ENCODE measurements around the gene PPIF. TPM values are rescaled to one million over a fixed set of nuclear protein-coding genes. Genes with fewer than 3 reads are reported as not detected.

Gene PPIF
- total RNA-seq, 1 experiment from 2014 or later: 203 TPM

DNA sequence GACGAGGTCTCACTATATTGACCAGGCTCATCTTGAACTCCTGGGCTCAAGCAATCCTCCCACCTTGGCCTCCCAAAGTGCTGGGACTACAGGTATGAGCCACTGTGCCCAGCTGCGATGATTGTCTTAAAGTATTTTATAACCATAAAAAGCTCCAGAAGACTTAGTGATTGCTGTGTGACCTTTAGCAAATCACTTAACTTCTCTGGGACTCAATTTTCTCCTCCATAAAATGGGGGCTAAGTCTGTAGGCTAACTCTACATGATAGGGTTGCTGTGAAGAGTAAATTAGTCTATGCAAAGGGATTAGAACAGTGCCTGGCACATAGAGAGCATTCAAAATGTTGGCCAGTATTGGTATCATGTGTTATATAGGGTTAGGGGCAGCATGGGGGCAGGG lies 42.8 kb downstream of the PPIF start:
- intact Hi-C loops (cut with micrococcal nuclease; ENCODE audit: unreplicated experiment): no loop called here
- Histone ChIP-seq H3K79me2 (ENCODE audit: low read depth) (no peaks in the 10 kb centered on the region), H3K9me3 (ENCODE audit: insufficient read depth, low read depth) (no peaks in the 10 kb centered on the region), H3K27me3 (ENCODE audit: insufficient read depth, low read depth) (no peaks in the 10 kb centered on the region), H3K27ac (no peak overlapping the region), H3K4me2 (no peak overlapping the region), H3K9me2 (ENCODE audit: insufficient read depth) (no peaks in the 10 kb centered on the region), H3K4me1 (replicated peaks; ENCODE audit: insufficient read depth) (no peaks in the 10 kb centered on the region), H4K20me1 (ENCODE audit: insufficient read depth) (no peaks in the 10 kb centered on the region), H3K36me3 (ENCODE audit: low read depth) (no peaks in the 10 kb centered on the region), H3K4me3 (no peak overlapping the region), H2AFZ (no peak overlapping the region), H3F3A (ENCODE audit: insufficient read depth, low read depth) (no peaks in the 10 kb centered on the region)
- no peak for DNase-seq
- TF ChIP-seq EZH2 (IDR thresholded peaks at IDR 0.05; ENCODE audit: low read depth): no peak
- TF ChIP-seq CTCF (conservative IDR thresholded peaks at IDR 0.05): no peak
- CTCF ChIA-PET: no interaction called here
- POLR2A ChIA-PET (ENCODE audit: unreplicated experiment): no interaction called here
- no TSS peak for BruUV-seq (replicated peaks)

DNA sequence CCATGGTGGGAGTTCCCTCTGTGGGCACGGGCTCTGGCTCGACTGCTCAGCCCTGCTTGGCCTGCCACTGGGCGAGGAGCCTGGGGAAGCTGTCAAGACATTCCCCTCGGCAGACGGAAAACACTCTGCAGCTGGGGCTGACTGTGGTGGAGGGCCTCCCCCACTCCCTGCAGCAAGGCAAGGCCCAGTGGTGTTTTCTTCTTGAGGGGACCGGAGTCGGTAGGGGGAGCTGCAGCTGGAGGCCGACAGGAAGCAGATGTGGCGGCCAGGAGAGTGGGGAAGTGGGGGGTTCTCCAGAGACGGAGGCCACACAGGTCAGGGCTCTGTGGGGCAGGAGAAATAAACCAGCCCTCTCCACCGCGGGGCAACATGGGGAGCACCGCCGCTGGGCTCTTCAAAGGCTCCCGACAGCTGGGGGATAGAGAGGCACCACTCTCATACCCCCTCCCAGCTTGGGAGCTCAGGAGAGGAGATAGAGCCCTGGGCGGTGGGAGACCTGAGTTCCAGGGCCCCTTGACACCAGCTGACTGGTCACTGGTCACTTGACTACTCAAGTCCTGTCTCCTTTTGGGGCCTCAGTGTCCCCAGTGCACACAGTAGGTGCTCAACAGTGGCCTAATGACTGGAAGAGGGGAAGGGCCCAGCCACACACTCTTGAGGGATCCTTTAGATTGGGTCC lies 43.4 kb downstream of the PPIF start:
- H2AFZ ChIP-seq: no peak overlapping the region
- H3K36me3 ChIP-seq (ENCODE audit: low read depth): no peaks in the 10 kb centered on the region
- no peak for DNase-seq
- BruUV-seq (replicated peaks): no TSS peak
- no peaks in the 10 kb centered on the region for H4K20me1 ChIP-seq (ENCODE audit: insufficient read depth)
- ChIA-PET CTCF (no interaction called here), POLR2A (ENCODE audit: unreplicated experiment) (no interaction called here)
- no peak overlapping the region for H3K4me3 ChIP-seq
- no peak for TF ChIP-seq EZH2 (IDR thresholded peaks at IDR 0.05; ENCODE audit: low read depth)
- no peak for TF ChIP-seq CTCF (conservative IDR thresholded peaks at IDR 0.05)
- H3F3A ChIP-seq (ENCODE audit: insufficient read depth, low read depth): no peaks in the 10 kb centered on the region
- no peak overlapping the region for H3K4me2 ChIP-seq
- no peaks in the 10 kb centered on the region for H3K9me3 ChIP-seq (ENCODE audit: insufficient read depth, low read depth)
- H3K9me2 ChIP-seq (ENCODE audit: insufficient read depth): no peaks in the 10 kb centered on the region
- no peaks in the 10 kb centered on the region for H3K27me3 ChIP-seq (ENCODE audit: insufficient read depth, low read depth)
- intact Hi-C loops (cut with micrococcal nuclease; ENCODE audit: unreplicated experiment): no loop called here
- H3K27ac ChIP-seq: no peak overlapping the region
- H3K79me2 ChIP-seq (ENCODE audit: low read depth): no peaks in the 10 kb centered on the region
- H3K4me1 ChIP-seq (replicated peaks; ENCODE audit: insufficient read depth): no peaks in the 10 kb centered on the region

DNA sequence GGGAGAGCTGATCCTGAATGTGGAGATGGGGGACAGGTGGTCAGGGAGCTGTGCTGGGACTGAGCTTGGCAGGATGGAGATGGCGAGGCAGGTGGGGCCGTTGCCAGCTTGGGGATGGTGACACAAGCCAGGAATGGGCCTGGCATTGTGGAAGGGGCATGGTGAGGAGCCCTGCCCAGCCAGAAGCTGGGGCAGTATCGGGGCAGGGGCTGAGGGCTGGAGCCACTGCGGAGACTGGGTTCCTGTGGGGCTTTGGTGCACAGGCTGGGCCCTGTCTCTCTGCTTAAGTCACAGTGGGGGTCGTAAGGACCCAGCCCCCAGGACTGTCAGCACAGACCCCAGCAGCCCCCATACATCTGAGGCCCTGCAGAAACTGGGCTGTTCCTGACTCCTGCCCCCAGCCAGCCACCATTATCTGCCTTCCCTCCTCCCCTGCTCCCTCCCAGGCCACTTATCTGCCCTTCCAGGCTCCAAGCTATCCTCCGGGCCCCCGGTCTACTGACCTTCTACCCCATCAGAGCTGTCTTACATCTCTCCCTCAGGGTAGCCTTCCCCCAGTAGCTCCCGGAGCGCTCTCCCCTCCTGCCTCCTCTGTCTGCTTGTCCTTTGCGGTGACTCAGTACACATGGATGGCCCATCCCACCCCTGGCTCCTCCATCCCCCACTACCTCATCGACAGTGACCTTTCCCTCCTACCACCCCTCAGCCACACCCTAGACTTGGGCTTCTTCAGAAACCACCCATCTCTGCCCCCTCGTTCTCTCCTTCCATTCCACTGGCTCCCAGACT lies 44.2 kb downstream of the PPIF start:
- CTCF ChIA-PET: no interaction called here
- no TSS peak for BruUV-seq (replicated peaks)
- intact Hi-C loops (cut with micrococcal nuclease; ENCODE audit: unreplicated experiment): no loop called here

More for the DNA sequence above, 44.2 kb downstream of the PPIF start:
- H3K79me2 ChIP-seq (ENCODE audit: low read depth): no peaks in the 10 kb centered on the region
- DNase-seq: no peak
- no peaks in the 10 kb centered on the region for H3K4me1 ChIP-seq (replicated peaks; ENCODE audit: insufficient read depth)
- no peak overlapping the region for H2AFZ ChIP-seq
- no peak overlapping the region for H3K4me2 ChIP-seq
- H3K36me3 ChIP-seq (ENCODE audit: low read depth): no peaks in the 10 kb centered on the region
- POLR2A ChIA-PET (ENCODE audit: unreplicated experiment): no interaction called here
- H3K9me3 ChIP-seq (ENCODE audit: insufficient read depth, low read depth): no peaks in the 10 kb centered on the region
- H3K9me2 ChIP-seq (ENCODE audit: insufficient read depth): no peaks in the 10 kb centered on the region
- H3K4me3 ChIP-seq: no peak overlapping the region
- H4K20me1 ChIP-seq (ENCODE audit: insufficient read depth): no peaks in the 10 kb centered on the region
- H3F3A ChIP-seq (ENCODE audit: insufficient read depth, low read depth): no peaks in the 10 kb centered on the region
- no peaks in the 10 kb centered on the region for H3K27me3 ChIP-seq (ENCODE audit: insufficient read depth, low read depth)
- TF ChIP-seq CTCF (conservative IDR thresholded peaks at IDR 0.05): no peak
- no peak for TF ChIP-seq EZH2 (IDR thresholded peaks at IDR 0.05; ENCODE audit: low read depth)
- H3K27ac ChIP-seq: no peak overlapping the region
